B cell (primary cell): ENCODE results near the gene SMAD9. TPM values are rescaled to one million over a fixed set of nuclear protein-coding genes. Genes with fewer than 3 reads are reported as not detected.

Source experiments
- ATAC-seq: fragments of 200-7000 bp; cut with Tn5 transposase; one replicate; pipeline ENCODE4 v1.10.0; 2021; ENCODE audit warnings: low read depth, mild to moderate bottlenecking, moderate number of reproducible peaks, moderate library complexity
- CTCF ChIA-PET: fragments of 350-600 bp; sonication (Branson Sonifier 250); formaldehyde crosslinking; loops from one replicate; lab custom pipeline; 2021; ENCODE audit warnings: antibody characterized with exemption, inconsistent platforms; lab: Charles Lee
- POLR2A ChIA-PET: fragments of 350-600 bp; sonication (Branson Sonifier 250); formaldehyde crosslinking; loops from one replicate; lab custom pipeline; 2021; ENCODE audit warnings: antibody characterized with exemption; lab: Charles Lee
- DNase-seq: peaks from one replicate; pipeline ENCODE4 v3.0.0; 2013
- H2AFZ ChIP-seq: 2 replicates; pipeline ENCODE4 v1.6.1; 2012; ENCODE audit warnings: mild to moderate bottlenecking, low read depth, low read length; ENCODE audit not compliant: insufficient read depth, poor library complexity, severe bottlenecking
- H3K27ac ChIP-seq, 2 donors: 1 replicate in 1 of 2; 2 replicates in 1 of 2; pipeline ENCODE4 v1.5.1; 2012 to 2013; ENCODE audit warnings: low read length in 2 of 2, mild to moderate bottlenecking in 2 of 2, moderate library complexity in 1 of 2
- H3K27me3 ChIP-seq, 4 experiments: fragments of 200-600 bp in 1 of 4; sonication (generic) in 1 of 4; replicated peaks in 1 of 4; 1 replicate in 2 of 4; 2 replicates in 2 of 4; pipeline versions ENCODE4 v1.6.1 to v1.7.0; 2013 to 2016; ENCODE audit warnings: low read length in 3 of 4, mild to moderate bottlenecking in 2 of 4, mixed read lengths in 1 of 4, moderate library complexity in 1 of 4; ENCODE audit not compliant: insufficient read depth in 4 of 4, control insufficient read depth in 3 of 4; ENCODE audit errors: control extremely low read depth in 1 of 4
- H3K36me3 ChIP-seq, 2 experiments: replicated peaks in 1 of 2; 1 replicate in 1 of 2; 2 replicates in 1 of 2; pipeline versions ENCODE4 v1.6.1 to v1.7.1; 2013; ENCODE audit warnings: low read length in 1 of 2; ENCODE audit not compliant: insufficient read depth in 2 of 2, control insufficient read depth in 1 of 2; ENCODE audit errors: control extremely low read depth in 1 of 2, extremely low read depth in 1 of 2
- H3K4me1 ChIP-seq, 2 donors: fragments of 200-600 bp in 1 of 2; sonication (generic) in 1 of 2; 1 replicate in 1 of 2; 2 replicates in 1 of 2; pipeline versions ENCODE4 v1.5.1 to v1.6.1; 2013 to 2017; ENCODE audit warnings: low read length in 2 of 2; ENCODE audit not compliant: control insufficient read depth in 2 of 2, insufficient read depth in 2 of 2
- H3K4me2 ChIP-seq: replicated peaks from 2 replicates; pipeline ENCODE3; 2012; ENCODE audit warnings: mild to moderate bottlenecking, low read depth, low read length; ENCODE audit not compliant: poor library complexity, severe bottlenecking
- H3K4me3 ChIP-seq, 5 experiments: fragments of 200-600 bp in 1 of 5; sonication (generic) in 1 of 5; 1 replicate in 3 of 5; 2 replicates in 2 of 5; pipeline versions ENCODE4 v1.5.1 to v1.7.0; 2011 to 2016; ENCODE audit warnings: low read length in 4 of 5, mild to moderate bottlenecking in 4 of 5, low read depth in 2 of 5, control low read depth in 1 of 5, moderate library complexity in 1 of 5; ENCODE audit not compliant: insufficient read depth in 1 of 5; ENCODE audit errors: control extremely low read depth in 1 of 5, extremely low read depth in 1 of 5
- H3K79me2 ChIP-seq: fragments of 200-600 bp; sonication (generic); one replicate; pipeline ENCODE4 v1.6.0; 2016; ENCODE audit warnings: low read length; ENCODE audit not compliant: control insufficient read depth, insufficient read depth
- H3K9ac ChIP-seq: fragments of 200-600 bp; sonication (generic); 2 replicates; pipeline ENCODE4 v1.6.1; 2017; ENCODE audit warnings: mild to moderate bottlenecking, low read length, moderate library complexity
- H3K9me3 ChIP-seq, 3 donors: one replicate each; pipeline versions ENCODE4 v1.6.1 to v1.7.1; 2013; ENCODE audit warnings: low read length in 2 of 3; ENCODE audit not compliant: control insufficient read depth in 2 of 3, insufficient read depth in 1 of 3; ENCODE audit errors: control extremely low read depth in 1 of 3
- H4K20me1 ChIP-seq: 2 replicates; pipeline ENCODE4 v1.6.0; 2012; ENCODE audit warnings: mild to moderate bottlenecking, low read length; ENCODE audit not compliant: insufficient read depth, control insufficient read depth, poor library complexity, severe bottlenecking
- H3K27ac Mint-ChIP-seq: one replicate; pipeline ENCODE4 v1.8.0; 2021; ENCODE audit warnings: mixed read lengths
- H3K27me3 Mint-ChIP-seq: one replicate; pipeline ENCODE4 v1.8.0; 2021; ENCODE audit warnings: mixed read lengths
- H3K4me1 Mint-ChIP-seq: one replicate; pipeline ENCODE4 v1.8.0; 2021; ENCODE audit warnings: mixed read lengths
- H3K4me3 Mint-ChIP-seq: one replicate; pipeline ENCODE4 v1.8.0; 2021; ENCODE audit warnings: mixed read lengths
- H3K9me3 Mint-ChIP-seq: one replicate; pipeline ENCODE4 v1.8.0; 2022; ENCODE audit warnings: mixed read lengths; ENCODE audit not compliant: insufficient read depth
- EZH2 ChIP-seq: IDR thresholded peaks from 2 replicates; pipeline ENCODE4 v1.6.1; 2012; ENCODE audit warnings: borderline replicate concordance, low read depth, mild to moderate bottlenecking, moderate library complexity, low read length; ENCODE audit not compliant: insufficient read depth, poor library complexity, severe bottlenecking
- WGBS: methylation state at CpG from one replicate; pipeline ENCODE4 v1.1.5; 2013; ENCODE audit warnings: missing lambda C conversion rate; ENCODE audit not compliant: insufficient coverage; 5-methylcytosine and 5-hydroxymethylcytosine counted together
- intact Hi-C: fragments of 100-400 bp; cut with micrococcal nuclease; formaldehyde crosslinking; loops from one replicate; pipeline ENCODE4 v1.10.0; 2022
- polyA plus RNA-seq: library from polyadenylated mRNA; depleted of rRNA; stranded (reverse); fragments of >200 nt; gene quantifications from 2 replicates; pipeline ENCODE4 v1.2.3, GENCODE V29; 2012
- total RNA-seq, 2 donors: library from RNA; stranded (reverse); fragments of 120-200 nt in 1 of 2; gene quantifications; 1 replicate in 1 of 2; 2 replicates in 1 of 2; pipeline versions ENCODE4 v1.2.3 to v1.2.4, GENCODE V29; 2013 to 2022
- TF ChIP-seq, protein P1 (sequence below): fragments of 200-600 bp; IDR thresholded peaks from one replicate; pipeline ENCODE4 v1.8.0; 2022; ENCODE audit warnings: antibody characterized with exemption, mild to moderate bottlenecking

Gene SMAD9
- total and polyA plus RNA-seq, 2 donors (not counting 1 experiment from before 2014, with no cell fraction given), result not detected

DNA sequence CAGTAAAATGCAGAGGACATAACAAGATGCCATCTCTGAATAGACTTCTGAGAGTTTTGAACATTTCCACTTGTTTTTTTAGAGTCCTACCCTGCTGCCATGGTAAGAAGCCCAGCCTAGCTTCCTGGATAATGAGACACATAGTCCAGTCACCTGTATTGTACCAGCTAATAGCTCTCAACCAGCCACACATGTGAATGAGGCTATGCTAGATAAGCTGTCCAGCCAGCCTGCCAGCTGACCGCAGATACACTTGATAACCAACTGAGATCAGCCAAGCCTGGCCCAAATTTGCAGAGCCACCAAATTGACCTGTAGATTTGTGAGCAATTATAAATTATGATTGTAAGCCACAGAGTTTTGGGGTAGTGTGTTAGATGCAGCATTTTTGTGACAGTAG lies 90.3 kb downstream of the SMAD9 start:
- H3K4me1 Mint-ChIP-seq, result no peaks in the 10 kb centered on the region
- peaks cover 6 to 8% of the 10 kb centered on the region in 2 experiments for H3K36me3 ChIP-seq
- H3K4me1 ChIP-seq, result no peaks in the 10 kb centered on the region
- H3K27me3 ChIP-seq, result no peaks in the 10 kb centered on the region
- no peak overlapping the region for H3K9ac ChIP-seq
- DNase-seq, result no peak
- intact Hi-C loops, result no loop called here
- no peak for TF ChIP-seq EZH2
- TF ChIP-seq, protein P1, sequence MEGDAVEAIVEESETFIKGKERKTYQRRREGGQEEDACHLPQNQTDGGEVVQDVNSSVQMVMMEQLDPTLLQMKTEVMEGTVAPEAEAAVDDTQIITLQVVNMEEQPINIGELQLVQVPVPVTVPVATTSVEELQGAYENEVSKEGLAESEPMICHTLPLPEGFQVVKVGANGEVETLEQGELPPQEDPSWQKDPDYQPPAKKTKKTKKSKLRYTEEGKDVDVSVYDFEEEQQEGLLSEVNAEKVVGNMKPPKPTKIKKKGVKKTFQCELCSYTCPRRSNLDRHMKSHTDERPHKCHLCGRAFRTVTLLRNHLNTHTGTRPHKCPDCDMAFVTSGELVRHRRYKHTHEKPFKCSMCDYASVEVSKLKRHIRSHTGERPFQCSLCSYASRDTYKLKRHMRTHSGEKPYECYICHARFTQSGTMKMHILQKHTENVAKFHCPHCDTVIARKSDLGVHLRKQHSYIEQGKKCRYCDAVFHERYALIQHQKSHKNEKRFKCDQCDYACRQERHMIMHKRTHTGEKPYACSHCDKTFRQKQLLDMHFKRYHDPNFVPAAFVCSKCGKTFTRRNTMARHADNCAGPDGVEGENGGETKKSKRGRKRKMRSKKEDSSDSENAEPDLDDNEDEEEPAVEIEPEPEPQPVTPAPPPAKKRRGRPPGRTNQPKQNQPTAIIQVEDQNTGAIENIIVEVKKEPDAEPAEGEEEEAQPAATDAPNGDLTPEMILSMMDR, result no peak
- H3K4me3 ChIP-seq, result no peak overlapping the region
- no peaks in the 10 kb centered on the region for H3K27me3 Mint-ChIP-seq
- H3K4me3 Mint-ChIP-seq, result no peak overlapping the region
- H2AFZ ChIP-seq, result no peak overlapping the region
- WGBS, result 100% methylated on average over 1 of the region's 1 CpG
- H3K4me2 ChIP-seq, result no peak overlapping the region
- no peaks in the 10 kb centered on the region for H3K9me3 ChIP-seq
- peaks cover 3% of the 10 kb centered on the region for H3K79me2 ChIP-seq
- no peaks in the 10 kb centered on the region for H3K9me3 Mint-ChIP-seq
- ATAC-seq, result no peak
- ChIA-PET POLR2A (no interaction called here), CTCF (interaction anchor here (1.2 kb wide), 1 partner anchor 9 kb away, joined by 5 read pairs; no protein-coding TSS in a partner anchor)
- no peak overlapping the region for H3K27ac ChIP-seq
- H4K20me1 ChIP-seq, result no peaks in the 10 kb centered on the region
- no peak overlapping the region for H3K27ac Mint-ChIP-seq

DNA sequence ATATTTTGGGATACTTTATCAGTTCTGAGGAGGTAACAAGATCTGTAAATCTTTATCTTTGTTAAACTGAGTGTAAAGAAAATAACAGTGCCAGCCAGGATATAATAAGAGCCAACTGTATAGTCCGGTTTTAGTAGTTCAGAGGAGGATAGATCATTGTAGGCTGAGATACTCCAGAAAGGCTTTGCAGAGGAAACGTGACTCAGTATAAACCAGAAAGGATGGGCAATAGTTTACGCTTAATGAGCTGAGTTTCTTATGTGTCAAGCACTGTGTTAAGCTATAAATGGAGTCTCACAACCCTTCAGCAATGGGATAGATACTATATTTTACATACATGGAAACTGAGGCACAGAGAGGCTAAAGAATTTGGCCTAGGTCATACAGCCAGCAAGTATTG lies 97.3 kb downstream of the SMAD9 start:
- H3K4me1 ChIP-seq, result peaks cover 19 to 22% of the 10 kb centered on the region in 2 donors

More for the DNA sequence above, 97.3 kb downstream of the SMAD9 start:
- H3K4me3 Mint-ChIP-seq, result no peak overlapping the region
- no peaks in the 10 kb centered on the region for H3K27me3 ChIP-seq
- 100% methylated on average over 1 of the region's 3 CpGs for WGBS
- no peak for DNase-seq
- H3K27ac ChIP-seq, result no peak overlapping the region
- H3K27ac Mint-ChIP-seq, result no peak overlapping the region
- H2AFZ ChIP-seq, result no peak overlapping the region
- no peak overlapping the region for H3K4me2 ChIP-seq
- no peak for TF ChIP-seq EZH2
- TF ChIP-seq, protein P1, result no peak
- intact Hi-C loops, result no loop called here
- no peaks in the 10 kb centered on the region for H3K9me3 ChIP-seq
- H3K36me3 ChIP-seq, result peaks cover 1 to 3% of the 10 kb centered on the region in 2 experiments
- ChIA-PET CTCF (interaction anchor here (0.5 kb wide), 1 partner anchor 20 kb away, joined by 3 read pairs; no protein-coding TSS in a partner anchor), POLR2A (no interaction called here)
- peaks cover 13% of the 10 kb centered on the region for H4K20me1 ChIP-seq
- peaks cover 51% of the 10 kb centered on the region for H3K79me2 ChIP-seq
- H3K9ac ChIP-seq, result no peak overlapping the region
- no peak overlapping the region for H3K4me3 ChIP-seq
- H3K27me3 Mint-ChIP-seq, result no peaks in the 10 kb centered on the region
- no peak for ATAC-seq
- peaks cover 47% of the 10 kb centered on the region for H3K4me1 Mint-ChIP-seq
- H3K9me3 Mint-ChIP-seq, result no peaks in the 10 kb centered on the region
